AG09309 (cell line): Measurements from ENCODE around the gene GINS3.
"Not testable (repeated sequence)": the region's sequence is repeated elsewhere in the genome, so short reads cannot be mapped to it uniquely, and the experiment has no call there.

Experiments used
- DNase-seq: peaks from one replicate; pipeline ENCODE4 v3.0.0-alpha.2; 2010; ENCODE audit warnings: low read depth
- H3K4me3 ChIP-seq: 2 replicates; pipeline ENCODE4 v1.5.1; 2011; ENCODE audit warnings: mild to moderate bottlenecking, low read depth, low read length, moderate library complexity; ENCODE audit not compliant: control insufficient read depth
- TF ChIP-seq, protein P1 (sequence below): IDR thresholded peaks from 2 replicates; pipeline ENCODE4 v1.5.1; 2011; ENCODE audit warnings: mild to moderate bottlenecking, low read depth, low read length, inconsistent platforms; ENCODE audit not compliant: insufficient read depth, control insufficient read depth; ENCODE audit errors: missing control alignments

Gene GINS3

DNA sequence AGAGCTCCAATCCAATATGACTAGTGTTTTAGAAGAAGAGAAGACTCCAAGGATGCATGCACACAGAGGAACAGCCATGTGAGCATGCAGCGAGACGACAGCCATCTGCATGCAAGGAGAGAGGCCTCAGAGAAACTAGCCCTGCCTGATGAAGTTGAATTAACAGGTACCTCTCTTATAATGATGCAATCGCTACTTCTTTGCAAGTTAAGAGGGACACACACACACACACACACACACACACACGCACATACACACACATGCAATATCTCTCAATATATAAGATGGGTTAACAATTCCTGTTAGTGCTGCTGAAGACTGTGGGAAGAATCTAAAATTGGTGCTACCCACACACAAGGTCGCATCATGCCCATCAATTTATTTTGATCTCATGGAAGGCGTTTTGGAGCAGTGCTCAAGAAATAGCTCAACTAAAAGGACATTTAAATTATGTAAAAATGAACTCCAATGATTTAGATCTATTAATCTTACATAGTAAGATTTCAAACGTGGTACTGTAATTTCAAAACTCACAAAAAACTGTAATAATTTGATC is 7.0 kb upstream of the GINS3 start:
- no peak for DNase-seq

DNA sequence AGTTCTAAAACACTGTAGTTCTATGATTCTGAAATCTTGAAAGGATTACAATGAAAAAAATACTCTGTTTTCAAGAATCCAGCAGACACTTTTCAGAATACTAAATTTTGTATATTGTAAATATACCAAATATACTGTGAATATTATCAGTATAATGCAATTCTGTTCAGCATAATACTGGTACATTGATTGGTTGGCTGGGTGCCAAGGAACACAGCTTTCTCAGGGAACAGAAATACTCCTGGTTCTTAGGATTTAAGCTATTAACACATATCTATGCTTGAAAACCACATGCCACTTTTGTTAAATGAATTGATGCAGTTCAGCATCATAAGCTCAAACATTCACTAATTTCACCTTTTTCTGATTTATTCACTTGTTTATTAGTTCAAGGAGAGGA is 2.5 kb upstream of the GINS3 start:
- TF ChIP-seq, protein P1, sequence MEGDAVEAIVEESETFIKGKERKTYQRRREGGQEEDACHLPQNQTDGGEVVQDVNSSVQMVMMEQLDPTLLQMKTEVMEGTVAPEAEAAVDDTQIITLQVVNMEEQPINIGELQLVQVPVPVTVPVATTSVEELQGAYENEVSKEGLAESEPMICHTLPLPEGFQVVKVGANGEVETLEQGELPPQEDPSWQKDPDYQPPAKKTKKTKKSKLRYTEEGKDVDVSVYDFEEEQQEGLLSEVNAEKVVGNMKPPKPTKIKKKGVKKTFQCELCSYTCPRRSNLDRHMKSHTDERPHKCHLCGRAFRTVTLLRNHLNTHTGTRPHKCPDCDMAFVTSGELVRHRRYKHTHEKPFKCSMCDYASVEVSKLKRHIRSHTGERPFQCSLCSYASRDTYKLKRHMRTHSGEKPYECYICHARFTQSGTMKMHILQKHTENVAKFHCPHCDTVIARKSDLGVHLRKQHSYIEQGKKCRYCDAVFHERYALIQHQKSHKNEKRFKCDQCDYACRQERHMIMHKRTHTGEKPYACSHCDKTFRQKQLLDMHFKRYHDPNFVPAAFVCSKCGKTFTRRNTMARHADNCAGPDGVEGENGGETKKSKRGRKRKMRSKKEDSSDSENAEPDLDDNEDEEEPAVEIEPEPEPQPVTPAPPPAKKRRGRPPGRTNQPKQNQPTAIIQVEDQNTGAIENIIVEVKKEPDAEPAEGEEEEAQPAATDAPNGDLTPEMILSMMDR: no peak
- no peak overlapping the region for H3K4me3 ChIP-seq
- DNase-seq: no peak

More for the DNA sequence above, 7.0 kb upstream of the GINS3 start:
- TF ChIP-seq, protein P1: no peak
- no peak overlapping the region for H3K4me3 ChIP-seq

GRCh38 chr16:58393138-58393504 is 850 bp downstream of the GINS3 start:
- no peak for DNase-seq
- H3K4me3 ChIP-seq: peak overlapping the region; percentile 83
- TF ChIP-seq, protein P1: no peak

DNA sequence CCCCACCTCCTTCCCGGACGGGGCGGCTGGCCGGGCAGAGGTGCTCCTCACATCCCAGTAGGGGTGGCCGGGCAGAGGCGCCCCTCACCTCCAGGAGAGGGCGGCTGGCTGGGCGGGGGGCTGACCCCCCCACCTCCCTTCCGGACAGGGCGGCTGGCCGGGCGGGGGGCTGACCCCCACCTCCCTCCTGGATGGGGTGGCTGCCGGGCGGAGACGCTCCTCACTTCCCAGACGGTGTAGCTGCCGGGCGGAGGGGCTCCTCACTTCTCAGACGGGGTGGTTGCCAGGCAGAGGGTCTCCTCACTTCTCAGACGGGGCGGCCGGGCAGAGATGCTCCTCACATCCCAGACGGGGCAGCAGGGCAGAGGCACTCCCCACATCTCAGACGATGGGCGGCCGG is 4.6 kb downstream of the GINS3 start:
- not testable (repeated sequence) for DNase-seq, H3K4me3 ChIP-seq

GRCh38 chr16:58399718-58400633 is 7.7 kb downstream of the GINS3 start:
- no peak for DNase-seq
- TF ChIP-seq, protein P1: no peak
- H3K4me3 ChIP-seq: no peak overlapping the region

- DNase-seq, H3K4me3 ChIP-seq: not testable (repeated sequence)
Measured at GRCh38 chr16:58401305-58401704, 9.0 kb downstream of the GINS3 start.

DNA sequence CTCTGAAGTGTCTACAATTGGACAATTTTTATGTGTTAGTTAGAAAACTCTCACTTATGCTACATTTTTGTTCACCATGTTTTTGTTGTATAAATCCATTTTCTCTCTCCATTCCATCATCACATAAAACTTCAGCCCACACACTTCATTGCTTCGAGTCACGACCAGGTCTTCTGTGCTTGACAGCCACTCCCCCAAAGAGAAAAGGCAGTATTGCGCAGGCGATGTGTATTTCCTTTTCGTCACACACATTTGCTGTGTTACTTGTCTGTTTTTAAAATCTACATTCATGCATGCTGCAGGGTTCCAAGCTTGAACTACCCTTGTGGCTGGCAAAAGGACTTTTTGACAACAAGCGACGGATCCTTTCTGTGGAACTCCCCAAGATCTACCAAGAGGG is 10.5 kb downstream of the GINS3 start:
- TF ChIP-seq, protein P1: no peak
- H3K4me3 ChIP-seq: no peak overlapping the region
- DNase-seq: no peak
